HG03097 (cell line): Measurements from ENCODE around the gene MECR.

Experiments used
- ATAC-seq: cut with Tn5 transposase; IDR thresholded peaks from one replicate; pipeline ENCODE4 v1.9.1; 2021; ENCODE audit not compliant: unreplicated experiment, low FRiP score

Gene MECR

DNA sequence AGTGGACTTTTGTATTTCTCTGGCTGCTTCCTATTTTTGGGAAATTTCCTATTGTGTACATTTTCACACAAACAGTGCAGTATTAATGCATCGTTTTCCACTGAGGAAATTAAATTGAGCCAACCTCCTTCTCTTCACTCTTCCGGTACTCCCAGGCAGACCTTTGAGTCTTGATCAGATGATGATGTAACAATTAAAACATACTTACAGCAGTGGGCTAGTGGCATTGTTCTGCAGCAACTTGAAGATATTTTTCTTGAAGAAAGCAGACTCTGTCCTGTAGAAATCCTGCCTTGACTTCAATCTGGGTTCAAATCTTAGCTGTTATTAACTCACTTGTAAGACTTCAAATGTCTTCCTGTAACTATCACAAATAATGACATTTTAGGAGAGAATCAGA lies 88.0 kb downstream of the MECR start:
- no peak for ATAC-seq
